Lower leg skin (tissue), 4 donors: ENCODE data around the gene TACR2. TPM values are rescaled to one million over a fixed set of nuclear protein-coding genes. Genes with fewer than 3 reads are reported as not detected.
A peak's percentile ranks its signal among the peaks of the same experiment; 100 is the strongest.

ENCODE experiments used
- DNase-seq, 2 donors: peaks; one replicate each; pipeline ENCODE4 v3.0.0-alpha.2; 2019; ENCODE audit warnings: low spot score in 2 of 2
- H3K4me3 ChIP-seq: fragments of 200-600 bp; sonication (generic); 2 replicates; pipeline ENCODE4 v1.5.1; 2017; ENCODE audit warnings: mild to moderate bottlenecking, low read depth; ENCODE audit not compliant: poor library complexity, severe bottlenecking
- POLR2A ChIP-seq, 2 donors: fragments of 450-650 bp; IDR thresholded peaks; one replicate each; pipeline ENCODE4 v1.6.1; 2016 to 2017; ENCODE audit warnings: antibody characterized with exemption in 2 of 2, mild to moderate bottlenecking in 1 of 2, moderate library complexity in 1 of 2
- WGBS, 2 donors: methylation state at CpG; one replicate each; pipeline ENCODE4 v1.1.5; 2018; 5-methylcytosine and 5-hydroxymethylcytosine counted together
- intact Hi-C: fragments of 100-400 bp; cut with DNase I; formaldehyde crosslinking; loops from one replicate; pipeline ENCODE4 v1.15.0; 2023; ENCODE audit warnings: low total_unique reads
- total RNA-seq, 4 donors: library from RNA; depleted of rRNA; stranded (reverse); fragments of >200 nt; gene quantifications; one replicate each; pipeline ENCODE4 v1.1.0, GENCODE V29; 2016
- TF ChIP-seq, protein P1 (sequence below), 3 donors: fragments of 450-650 bp; IDR thresholded peaks; one replicate each; pipeline ENCODE4 v1.5.1; 2016; ENCODE audit warnings: antibody characterized with exemption in 3 of 3, mild to moderate bottlenecking in 3 of 3, moderate library complexity in 2 of 3

The TACR2 gene
- total RNA-seq, 4 donors from 2014 or later = 0.29 to 1.8 (median 1.7) TPM; not detected in 1

DNA sequence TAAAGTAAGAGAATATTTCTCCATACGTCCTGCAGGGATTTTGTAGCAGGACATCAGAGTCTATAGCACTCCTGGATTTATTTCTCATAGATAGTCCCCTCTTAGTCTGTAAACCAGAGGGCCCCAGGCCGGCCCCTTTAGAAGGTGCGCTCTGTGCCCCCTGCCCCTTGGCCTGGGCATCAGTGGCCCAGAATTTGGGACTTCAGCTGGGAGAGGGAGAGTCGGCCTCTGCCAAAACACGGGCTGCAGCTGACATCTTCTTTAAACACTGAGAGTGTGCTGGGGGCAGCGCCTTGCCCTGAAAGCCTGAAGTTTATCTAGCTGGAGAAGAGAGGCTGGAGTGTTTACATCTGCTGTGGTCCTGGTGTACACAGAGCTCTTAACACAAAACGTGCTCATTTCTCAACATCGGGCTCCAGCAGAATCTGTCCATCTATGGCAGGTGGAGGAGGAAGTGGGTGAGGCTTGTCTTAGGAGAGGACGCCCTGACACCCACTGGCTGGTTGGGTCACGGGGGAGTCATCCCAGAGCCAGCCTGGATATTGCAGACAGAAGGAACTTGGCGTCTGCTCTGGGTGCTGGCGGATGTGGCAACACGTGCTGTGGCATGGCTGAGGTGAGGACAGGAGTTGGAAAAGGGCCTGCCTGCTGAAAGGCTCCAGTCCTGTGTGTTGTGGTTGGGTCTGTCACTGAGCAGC lies 5.0 kb upstream of the TACR2 start:
- DNase-seq = peak in 1 of 2 donors; percentile 85
- TF ChIP-seq, protein P1, sequence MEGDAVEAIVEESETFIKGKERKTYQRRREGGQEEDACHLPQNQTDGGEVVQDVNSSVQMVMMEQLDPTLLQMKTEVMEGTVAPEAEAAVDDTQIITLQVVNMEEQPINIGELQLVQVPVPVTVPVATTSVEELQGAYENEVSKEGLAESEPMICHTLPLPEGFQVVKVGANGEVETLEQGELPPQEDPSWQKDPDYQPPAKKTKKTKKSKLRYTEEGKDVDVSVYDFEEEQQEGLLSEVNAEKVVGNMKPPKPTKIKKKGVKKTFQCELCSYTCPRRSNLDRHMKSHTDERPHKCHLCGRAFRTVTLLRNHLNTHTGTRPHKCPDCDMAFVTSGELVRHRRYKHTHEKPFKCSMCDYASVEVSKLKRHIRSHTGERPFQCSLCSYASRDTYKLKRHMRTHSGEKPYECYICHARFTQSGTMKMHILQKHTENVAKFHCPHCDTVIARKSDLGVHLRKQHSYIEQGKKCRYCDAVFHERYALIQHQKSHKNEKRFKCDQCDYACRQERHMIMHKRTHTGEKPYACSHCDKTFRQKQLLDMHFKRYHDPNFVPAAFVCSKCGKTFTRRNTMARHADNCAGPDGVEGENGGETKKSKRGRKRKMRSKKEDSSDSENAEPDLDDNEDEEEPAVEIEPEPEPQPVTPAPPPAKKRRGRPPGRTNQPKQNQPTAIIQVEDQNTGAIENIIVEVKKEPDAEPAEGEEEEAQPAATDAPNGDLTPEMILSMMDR (IDR thresholded peaks at IDR 0.05) = no peak
- TF ChIP-seq POLR2A (IDR thresholded peaks at IDR 0.05) = no peak
- intact Hi-C loops = no loop called here
- 70 to 82% methylated on average over 13 of the region's 13 CpGs for WGBS, 2 donors
- no peak overlapping the region for H3K4me3 ChIP-seq

DNA sequence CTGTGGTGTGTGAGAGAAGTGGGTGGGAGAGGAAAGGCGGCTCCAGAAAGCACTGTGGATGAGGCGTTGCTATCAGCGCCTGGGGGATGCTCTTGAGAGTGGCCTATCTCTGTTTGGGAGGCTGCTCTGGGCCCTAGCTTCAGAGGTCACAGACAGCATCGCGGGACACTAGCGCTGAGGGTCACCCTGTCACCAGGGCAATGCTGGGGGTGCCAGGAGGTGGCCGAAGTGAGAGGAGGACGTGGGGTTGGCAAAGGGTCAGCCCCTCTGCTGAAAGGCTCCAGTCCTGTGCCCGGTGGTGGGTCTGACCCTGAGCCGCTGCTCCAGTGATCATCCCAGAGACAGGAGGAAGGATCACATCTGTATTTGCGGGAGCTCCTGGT lies 3.0 kb upstream of the TACR2 start:
- no peak overlapping the region for H3K4me3 ChIP-seq
- TF ChIP-seq, protein P1 (IDR thresholded peaks at IDR 0.05) = no peak
- TF ChIP-seq POLR2A (IDR thresholded peaks at IDR 0.05) = no peak
- 83 to 90% methylated on average over 11 of the region's 11 CpGs for whole genome bisulfite sequencing, 2 donors
- intact Hi-C loops = no loop called here
- DNase-seq = peak in 1 of 2 donors; percentile 77

DNA sequence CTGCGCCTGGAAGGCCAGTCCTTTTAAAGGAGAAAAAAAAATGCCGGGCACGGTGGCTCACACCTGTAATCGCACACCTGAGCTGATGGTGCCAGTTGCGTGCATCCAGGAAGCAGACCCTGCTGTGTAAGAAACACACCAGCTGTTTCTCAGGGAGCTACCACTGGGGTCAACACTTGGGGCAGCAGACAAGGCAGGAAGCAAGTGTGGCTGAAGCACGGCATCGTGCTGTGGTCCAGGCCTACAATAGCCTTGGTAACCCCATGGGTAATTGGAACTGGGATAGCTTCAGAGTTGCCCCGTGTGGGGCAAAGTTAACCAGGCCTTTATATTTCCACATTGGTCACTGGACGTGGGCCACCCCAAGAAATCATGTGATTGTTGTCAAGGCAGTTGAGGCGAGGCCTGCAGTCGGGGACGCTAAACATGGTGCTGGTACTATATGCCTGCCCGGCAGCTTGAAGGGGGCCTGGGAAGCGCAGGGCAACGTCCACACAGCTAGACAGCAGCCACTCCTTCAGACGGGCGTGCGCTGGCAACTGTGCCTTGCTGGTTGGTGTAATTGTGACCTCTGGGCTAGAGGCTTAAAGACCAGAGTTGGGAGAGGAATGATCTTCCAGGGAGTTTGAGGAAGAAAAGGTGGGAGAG lies 2.5 kb upstream of the TACR2 start:
- WGBS, 2 donors = 92 to 94% methylated on average over 15 to 18 of the region's 18 CpGs
- peak in 1 of 2 donors; percentile 58 for DNase-seq
- TF ChIP-seq, protein P1 (IDR thresholded peaks at IDR 0.05) = no peak
- no peak for TF ChIP-seq POLR2A (IDR thresholded peaks at IDR 0.05)
- no peak overlapping the region for H3K4me3 ChIP-seq
- intact Hi-C loops = no loop called here

DNA sequence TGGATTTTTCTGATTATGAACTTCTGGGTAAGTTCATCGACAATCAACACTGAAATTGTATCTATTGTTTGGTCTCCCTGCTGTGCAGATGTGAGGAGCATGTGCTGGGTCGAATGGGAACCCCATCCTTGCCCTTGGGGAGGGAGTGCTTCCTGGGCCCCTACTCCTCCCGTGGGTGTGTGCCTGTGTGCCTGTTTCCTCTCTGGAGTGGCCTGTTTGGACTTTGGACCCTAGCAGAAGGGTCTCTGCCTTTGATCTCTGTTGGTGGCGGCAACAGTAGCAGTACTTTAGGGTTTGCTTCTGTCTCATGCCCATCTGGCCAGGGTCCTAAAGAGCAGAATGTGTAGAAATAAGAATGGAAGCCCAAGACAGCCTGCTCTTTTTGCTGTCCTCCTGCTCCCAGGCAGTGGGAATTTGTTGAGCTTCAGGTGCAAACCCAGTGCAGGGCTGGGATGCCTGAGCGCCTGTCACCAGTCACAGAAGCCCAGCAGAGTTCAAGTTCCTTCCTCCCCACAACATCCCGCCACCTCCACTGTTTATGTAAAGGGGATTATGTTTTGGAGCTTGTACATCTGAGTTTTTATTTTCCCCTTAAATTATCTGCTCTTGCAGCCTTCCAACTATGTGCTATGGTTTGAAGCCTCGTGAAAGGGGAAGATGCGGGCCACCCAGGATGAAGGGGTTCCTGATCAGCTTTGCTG lies 1.5 kb upstream of the TACR2 start:
- TF ChIP-seq, protein P1 (IDR thresholded peaks at IDR 0.05) = no peak
- no peak for TF ChIP-seq POLR2A (IDR thresholded peaks at IDR 0.05)
- no peak for DNase-seq
- intact Hi-C loops = no loop called here
- no peak overlapping the region for H3K4me3 ChIP-seq
- WGBS, 2 donors = 77 to 83% methylated on average over 8 of the region's 8 CpGs

DNA sequence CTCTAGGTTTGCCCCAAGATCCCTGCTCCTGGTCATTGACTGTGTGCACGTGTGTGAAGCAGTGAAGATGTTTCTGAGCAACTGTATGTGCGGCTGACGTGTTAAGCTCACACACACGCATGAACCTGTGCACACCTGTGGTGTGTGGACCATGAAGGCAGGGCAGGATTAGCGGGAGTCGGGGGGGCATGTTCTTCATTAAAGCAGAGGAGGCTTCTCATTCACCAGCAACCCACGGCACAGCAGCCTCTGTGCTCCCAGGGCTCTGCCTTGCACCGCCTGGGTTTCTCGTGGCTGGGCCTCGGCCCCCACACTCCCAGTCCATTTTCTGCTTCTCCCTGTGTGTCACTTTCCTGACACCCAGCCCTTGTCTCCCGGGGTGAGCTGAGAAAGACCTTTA lies 824 bp upstream of the TACR2 start:
- DNase-seq = no peak
- TF ChIP-seq, protein P1 (IDR thresholded peaks at IDR 0.05) = no peak
- TF ChIP-seq POLR2A (IDR thresholded peaks at IDR 0.05) = no peak
- WGBS, 2 donors = 78 to 93% methylated on average over 11 of the region's 11 CpGs
- H3K4me3 ChIP-seq = no peak overlapping the region
- intact Hi-C loops = no loop called here
